HG02571 (cell line): ENCODE data around the gene ECI1.

Source experiments
- ATAC-seq: cut with Tn5 transposase; IDR thresholded peaks from one replicate; pipeline ENCODE4 v1.9.1; 2021; ENCODE audit warnings: mild to moderate bottlenecking, moderate library complexity; ENCODE audit not compliant: unreplicated experiment

Gene ECI1

GRCh38 chr16:2197765-2198164 is 53.6 kb downstream of the ECI1 start:
- ATAC-seq, result no peak

DNA sequence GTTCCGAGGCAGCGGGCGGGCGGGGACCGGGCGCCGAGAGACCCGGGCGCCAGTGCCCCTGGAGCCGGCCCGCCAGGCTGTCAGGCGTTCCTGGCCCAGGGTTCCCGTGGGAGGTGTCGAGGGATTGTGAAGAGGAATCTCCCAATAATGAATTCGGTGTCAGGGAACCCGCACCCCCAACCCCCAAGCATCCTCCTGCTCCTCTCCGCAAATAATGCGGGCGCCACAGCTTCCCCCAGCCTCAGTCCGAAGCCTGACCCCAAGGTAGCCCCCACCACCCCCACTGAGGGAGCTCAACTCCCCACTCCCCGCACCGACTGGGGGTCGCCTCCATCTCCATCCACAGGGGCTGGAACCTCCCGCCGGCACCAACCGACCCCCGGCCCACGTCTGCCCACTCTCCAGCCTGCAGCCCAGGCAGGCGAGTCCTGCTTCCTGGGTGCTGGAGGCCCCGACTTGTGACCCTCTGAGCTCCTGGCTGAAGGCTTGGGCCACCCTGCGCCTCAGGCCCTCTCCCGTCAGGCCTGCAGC is 54.3 kb downstream of the ECI1 start:
- ATAC-seq, result no peak

GRCh38 chr16:2196162-2196980 is 55.0 kb downstream of the ECI1 start, which contains the start of gene CASKIN1:
Gene CASKIN1, minus strand, starts transcription at chr16:2196605. Its CDS starts 173 bp downstream, at chr16:2196432.
- no peak for ATAC-seq

DNA sequence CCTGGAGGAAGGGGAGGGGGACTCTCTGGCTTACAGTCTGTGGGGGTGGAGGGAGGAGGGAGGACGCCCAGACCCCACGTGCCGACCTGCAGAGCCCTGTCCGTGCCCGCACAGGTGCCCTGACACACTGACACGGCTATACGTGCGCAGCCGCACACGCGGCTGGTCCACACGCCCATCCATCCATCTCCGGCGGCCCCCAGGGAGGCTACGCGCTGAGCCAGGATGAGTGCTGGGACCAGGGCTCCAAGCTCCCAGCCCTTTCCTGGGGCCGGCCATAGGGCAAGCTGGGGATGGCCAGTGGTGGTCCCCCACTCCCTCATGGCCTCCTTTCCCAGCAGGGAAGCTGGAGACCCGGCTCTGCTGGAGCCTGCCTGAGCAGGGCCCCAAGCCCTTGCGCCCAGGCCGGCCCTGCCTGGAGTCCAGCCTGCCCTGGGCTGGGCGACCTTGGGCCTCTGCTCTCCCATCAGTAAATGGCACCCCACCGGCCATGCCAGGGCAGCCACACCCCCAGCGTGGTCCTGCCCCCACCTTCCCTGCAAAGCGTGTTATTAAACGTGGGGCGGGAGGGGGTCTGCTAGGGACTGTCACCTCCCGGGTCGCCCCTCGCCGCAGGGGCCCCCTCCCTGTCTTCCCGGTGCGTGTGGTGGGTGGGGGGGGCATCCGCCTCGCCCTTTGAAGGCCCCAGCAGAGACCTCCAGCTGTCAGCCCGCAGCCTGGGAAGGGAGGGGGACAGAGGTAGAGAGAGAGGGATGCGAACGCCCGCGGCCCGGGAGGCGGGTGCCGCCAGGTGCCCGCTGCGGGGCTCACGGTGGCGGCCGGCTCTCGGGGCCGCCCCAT is 55.8 kb downstream of the ECI1 start:
- ATAC-seq, result no peak

GRCh38 chr16:2194852-2195321 is 56.5 kb downstream of the ECI1 start:
- ATAC-seq, result no peak

- ATAC-seq, result no peak
Measured at GRCh38 chr16:2194166-2194834, 57.1 kb downstream of the ECI1 start.

DNA sequence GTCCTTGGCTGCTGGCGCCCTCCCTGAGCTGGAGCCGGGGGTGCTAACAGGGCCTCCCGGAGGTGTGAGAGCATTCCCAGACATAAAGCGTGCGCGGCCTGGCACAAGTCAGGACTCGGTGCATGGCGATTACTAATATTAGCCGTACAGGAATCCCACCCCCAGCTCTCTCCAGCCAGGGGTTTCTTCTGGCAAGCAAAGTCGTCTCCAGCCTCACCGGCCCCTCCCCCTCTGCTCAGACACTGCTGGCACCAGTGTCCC is 60.0 kb downstream of the ECI1 start:
- no peak for ATAC-seq

DNA sequence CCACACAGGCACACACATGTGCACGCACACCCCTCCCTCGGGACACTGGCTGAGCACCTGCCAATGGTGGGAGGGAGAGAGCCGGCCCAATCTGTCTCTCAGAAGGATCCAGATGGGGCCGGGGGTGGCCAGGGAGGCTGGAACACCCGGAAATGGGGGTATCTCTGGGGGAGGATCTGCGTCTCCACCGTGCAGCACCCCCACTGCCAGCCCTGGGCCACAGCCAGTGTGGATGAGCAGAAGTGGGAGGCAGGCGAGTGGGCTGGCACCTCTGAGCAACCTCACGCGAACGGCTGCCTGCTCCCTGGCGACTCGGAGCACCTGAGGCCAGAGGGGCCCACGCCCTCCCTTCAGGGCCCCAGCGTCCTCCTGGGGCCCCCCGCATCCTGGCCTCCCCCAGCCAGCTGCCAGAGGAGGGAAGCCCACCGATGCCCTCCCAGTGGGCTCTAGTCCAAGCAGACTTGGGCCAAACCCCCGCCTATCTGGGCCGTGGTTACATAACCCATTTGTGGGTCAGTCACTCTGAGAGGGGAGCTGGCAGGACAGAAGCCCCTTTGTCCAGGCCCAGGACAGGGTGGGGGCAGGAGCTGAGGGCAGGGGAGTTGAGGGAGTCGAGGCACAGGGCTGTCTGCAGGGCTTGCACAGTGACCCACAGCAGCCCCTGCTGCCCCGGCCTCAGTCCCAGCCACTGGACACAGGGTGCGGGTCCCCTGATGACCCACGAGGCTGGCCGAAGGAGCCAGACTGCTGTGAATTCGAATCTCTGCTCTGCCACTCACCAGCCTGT is 60.5 kb downstream of the ECI1 start:
- no peak for ATAC-seq

GRCh38 chr16:2190002-2190658 is 61.3 kb downstream of the ECI1 start:
- no peak for ATAC-seq
